Stomach (tissue), 9 donors: ENCODE measurements around the gene LCN12. TPM values are rescaled to one million over a fixed set of nuclear protein-coding genes. Genes with fewer than 3 reads are reported as not detected.

Experiments used
- DNase-seq, 2 donors: peaks; one replicate each; pipeline versions ENCODE4 v3.0.0 to v3.0.0-alpha.2; 2013 to 2019
- H3K27ac ChIP-seq, 5 donors: fragments of 200-600 bp in 4 of 5; sonication (generic) in 4 of 5; one replicate each; pipeline ENCODE4 v1.5.1; 2013 to 2019; ENCODE audit warnings: mild to moderate bottlenecking in 1 of 5, moderate library complexity in 1 of 5
- H3K27me3 ChIP-seq, 3 donors: fragments of 200-600 bp; sonication (generic); one replicate each; pipeline ENCODE4 v1.5.1; 2017 to 2019; ENCODE audit warnings: mixed run types in 1 of 3
- H3K36me3 ChIP-seq, 4 donors: fragments of 200-600 bp; sonication (generic); 1 replicate in 3 of 4; 2 replicates in 1 of 4; pipeline ENCODE4 v1.5.1; 2016 to 2019
- H3K4me1 ChIP-seq, 4 donors: fragments of 200-600 bp; sonication (generic); one replicate each; pipeline ENCODE4 v1.5.1; 2016 to 2019
- H3K4me3 ChIP-seq, 4 donors: fragments of 200-600 bp; sonication (generic) in 3 of 4; one replicate each; pipeline ENCODE4 v1.5.1; 2016 to 2019; ENCODE audit warnings: mild to moderate bottlenecking in 1 of 4
- H3K9me3 ChIP-seq, 4 donors: fragments of 200-600 bp; sonication (generic); one replicate each; pipeline ENCODE4 v1.5.1; 2016 to 2019
- CTCF ChIP-seq, 7 experiments: fragments of 450-650 bp in 4 of 7; fragments of 200-600 bp in 3 of 7; sonication (generic) in 3 of 7; IDR thresholded peaks; one replicate each; pipeline ENCODE4 v1.5.1; 2016 to 2019; ENCODE audit warnings: antibody characterized with exemption in 7 of 7, control low read depth in 2 of 7, mild to moderate bottlenecking in 1 of 7
- EP300 ChIP-seq: sonication (generic); formaldehyde crosslinking; IDR thresholded peaks from one replicate; pipeline ENCODE4 v1.6.1; 2017; ENCODE audit warnings: antibody characterized with exemption
- POLR2A ChIP-seq, 4 donors: fragments of 450-650 bp; IDR thresholded peaks; one replicate each; pipeline ENCODE4 v1.6.1; 2016; ENCODE audit warnings: antibody characterized with exemption in 4 of 4, control low read depth in 2 of 4, mild to moderate bottlenecking in 1 of 4, moderate library complexity in 1 of 4
- POLR2AphosphoS5 ChIP-seq, 3 donors: sonication (generic); formaldehyde crosslinking; IDR thresholded peaks; one replicate each; pipeline ENCODE4 v1.6.1; 2016; ENCODE audit warnings: antibody characterized with exemption in 3 of 3
- WGBS, 5 donors: extraction: QIAGEN DNeasy Blood & Tissue Kit in 3 of 5; methylation state at CpG; one replicate each; pipeline versions ENCODE4 v1.1.5 to v1.1.7; 2013 to 2018; 5-methylcytosine and 5-hydroxymethylcytosine counted together
- intact Hi-C: fragments of 100-400 bp; cut with DNase I; formaldehyde crosslinking; loops from one replicate; pipeline ENCODE4 v1.15.1; 2023; ENCODE audit warnings: low total_unique reads
- polyA plus RNA-seq, 3 donors: library from polyadenylated mRNA; stranded (reverse); fragments of 200-250 nt; gene quantifications; one replicate each; pipeline ENCODE4 v1.2.3, GENCODE V29; 2013
- total RNA-seq, 5 donors: library from RNA; depleted of rRNA; stranded (reverse); fragments of >200 nt; gene quantifications; one replicate each; pipeline versions ENCODE4 v1.1.0 to v1.2.3, GENCODE V29; 2014 to 2016
- donor health status: healthy with polysubstance abuse.
- donor health status: Bipolar disorder and iron deficiency.
- donor health status: healthy.

LCN12 gene
- total and polyA plus RNA-seq, 8 donors, result 0.73 to 6.3 (median 2.3) TPM; not detected in 3

- Histone ChIP-seq H3K4me1 (peaks cover 17 to 32% (median 30%) of the 10 kb centered on the region in 4 donors), H3K27ac (no peak overlapping the region), H3K27me3 (no peaks in the 10 kb centered on the region), H3K36me3 (peaks cover 35 to 55% (median 48%) of the 10 kb centered on the region in 4 donors), H3K4me3 (no peak overlapping the region), H3K9me3 (no peaks in the 10 kb centered on the region)
- TF ChIP-seq EP300 (no peak), POLR2AphosphoS5 (IDR thresholded peaks at IDR 0.05) (no peak), CTCF (IDR thresholded peaks at IDR 0.05) (no peak), POLR2A (IDR thresholded peaks at IDR 0.05) (no peak)
- 92 to 95% (median 93%) methylated on average over 29 to 55 of the region's 55 CpGs for WGBS, 5 donors
- intact Hi-C loops, result loop anchor here (10.0 kb wide), 1 partner anchor 87 kb away; the partner anchor contains the start of gene MAMDC4
- no peak for DNase-seq
Observed at GRCh38 chr9:136941231-136942111, 10.6 kb upstream of the LCN12 start.

DNA sequence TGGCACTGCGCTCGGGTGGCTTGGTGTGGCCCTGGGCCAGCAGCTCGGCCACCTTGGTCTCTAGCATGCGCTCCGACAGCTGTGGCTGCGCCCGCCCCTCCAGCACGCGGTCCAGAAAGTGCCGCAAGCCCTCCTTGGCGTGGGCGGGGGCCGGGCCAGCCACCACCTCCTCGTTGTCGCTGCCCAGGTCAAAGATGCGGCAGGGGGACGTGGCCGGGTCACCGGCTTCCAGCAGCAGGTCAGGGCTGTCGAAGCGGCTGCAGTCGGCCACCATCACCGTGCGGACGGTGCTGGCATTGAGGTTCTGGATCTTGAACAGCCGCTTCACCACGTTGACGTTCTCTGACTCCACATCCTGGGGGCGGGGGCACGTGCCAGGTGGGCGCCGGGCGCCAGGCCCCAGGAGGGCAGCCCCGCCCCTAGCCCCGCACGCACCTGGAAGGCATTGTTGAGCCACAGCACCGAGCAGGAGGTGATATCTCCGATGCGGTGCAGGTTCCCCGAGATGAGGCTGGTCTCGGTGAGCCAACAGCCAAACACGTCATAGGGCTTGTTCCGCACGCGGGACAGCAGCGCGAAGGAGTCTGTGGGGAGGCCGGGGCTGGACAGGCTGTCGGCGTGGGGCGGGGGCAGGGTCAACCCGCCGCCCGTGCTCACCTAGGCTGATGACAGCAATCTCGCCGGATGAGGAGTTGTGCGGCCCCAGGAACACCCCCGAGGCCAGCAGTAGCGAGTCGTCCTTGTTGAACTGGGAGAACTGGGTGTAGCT is 9.8 kb upstream of the LCN12 start:
- peak overlapping the region in 2 of 4 donors; percentile 84 to 99 for H3K4me3 ChIP-seq
- H3K4me1 ChIP-seq, result peaks cover 21 to 34% (median 34%) of the 10 kb centered on the region in 4 donors
- peaks cover 35 to 53% (median 47%) of the 10 kb centered on the region in 4 donors for H3K36me3 ChIP-seq
- no peak for DNase-seq
- H3K27me3 ChIP-seq, result no peaks in the 10 kb centered on the region
- H3K9me3 ChIP-seq, result no peaks in the 10 kb centered on the region
- TF ChIP-seq EP300 (no peak), POLR2AphosphoS5 (IDR thresholded peaks at IDR 0.05) (no peak), CTCF (IDR thresholded peaks at IDR 0.05) (no peak), POLR2A (IDR thresholded peaks at IDR 0.05) (no peak)
- intact Hi-C loops, result loop anchor here (10.0 kb wide), 1 partner anchor 87 kb away; the partner anchor contains the start of gene MAMDC4
- WGBS, 5 donors, result 89 to 92% (median 91%) methylated on average over 17 to 60 of the region's 60 CpGs
- no peak overlapping the region for H3K27ac ChIP-seq

- DNase-seq, result peak in 1 of 2 donors; percentile 9
- intact Hi-C loops, result loop anchor here (10.0 kb wide), 1 partner anchor 88 kb away; the partner anchor contains the start of gene MAMDC4
- Histone ChIP-seq H3K27me3 (no peaks in the 10 kb centered on the region), H3K4me1 (peaks cover 27 to 40% (median 39%) of the 10 kb centered on the region in 4 donors), H3K4me3 (peak overlapping the region; percentile 84 to 99 (median 91)), H3K36me3 (peaks cover 35 to 47% (median 45%) of the 10 kb centered on the region in 4 donors), H3K9me3 (no peaks in the 10 kb centered on the region), H3K27ac (peak overlapping the region in 1 of 5 donors; percentile 96)
- 82 to 93% (median 88%) methylated on average over 7 to 16 of the region's 16 CpGs for WGBS, 5 donors
- TF ChIP-seq EP300 (no peak), CTCF (IDR thresholded peaks at IDR 0.05) (no peak), POLR2A (IDR thresholded peaks at IDR 0.05) (no peak), POLR2AphosphoS5 (IDR thresholded peaks at IDR 0.05) (no peak)
Observed at GRCh38 chr9:136942881-136943230, 9.2 kb upstream of the LCN12 start.
